Measurements from ENCODE around the gene DAZAP2.
A peak's percentile ranks its signal among the peaks of the same experiment; 100 is the strongest.

DAZAP2 gene, protein sequence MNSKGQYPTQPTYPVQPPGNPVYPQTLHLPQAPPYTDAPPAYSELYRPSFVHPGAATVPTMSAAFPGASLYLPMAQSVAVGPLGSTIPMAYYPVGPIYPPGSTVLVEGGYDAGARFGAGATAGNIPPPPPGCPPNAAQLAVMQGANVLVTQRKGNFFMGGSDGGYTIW

GRCh38 chr12:51238510-51239334 is at the start of gene DAZAP2:
Gene DAZAP2, plus strand, starts transcription at chr12:51238826. Its CDS starts 82 bp downstream, at chr12:51238908.
- peak; percentile 95 for DNase-seq

GRCh38 chr12:51189790-51190355 is 48.8 kb upstream of the DAZAP2 start:
- no peak for DNase-seq

GRCh38 chr12:51190820-51191219 is 47.8 kb upstream of the DAZAP2 start:
- DNase-seq = no peak

DNA sequence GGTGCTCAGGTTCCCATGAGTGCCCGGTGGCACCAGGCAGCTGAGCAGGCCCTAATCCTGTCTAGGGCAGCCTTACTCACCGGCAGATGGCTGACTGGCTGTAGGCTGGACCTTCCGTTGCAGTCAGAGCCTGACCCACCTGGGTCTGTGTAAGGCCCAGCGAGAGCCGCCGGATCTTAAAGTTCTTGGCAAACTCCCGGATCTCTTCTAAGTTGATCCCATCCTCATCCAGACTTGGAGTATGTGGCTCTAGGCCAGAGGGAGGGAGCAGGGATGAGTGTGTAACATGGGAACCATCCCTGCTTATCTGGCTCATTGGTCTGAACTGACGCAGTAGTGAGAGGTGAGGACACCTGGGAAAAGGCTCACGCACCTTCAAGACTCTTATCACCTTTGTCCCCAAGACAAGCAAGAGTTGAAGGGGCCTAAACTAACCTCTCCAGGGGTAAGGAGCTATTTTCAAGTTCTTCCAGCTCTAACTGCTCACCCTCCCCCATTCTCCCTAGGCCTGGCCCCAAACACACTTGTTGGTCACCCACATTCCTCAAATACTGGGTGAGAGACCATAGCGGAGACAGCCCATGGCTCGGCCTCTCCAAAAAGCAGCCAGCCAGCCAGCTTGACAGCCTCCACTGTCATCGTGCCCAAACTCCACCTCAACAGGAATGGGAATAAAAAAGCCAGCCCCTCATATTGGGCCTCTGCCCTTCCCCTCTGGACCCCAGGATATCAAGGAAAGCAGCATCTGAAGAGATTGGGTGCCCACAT is 46.9 kb upstream of the DAZAP2 start:
- no peak for DNase-seq

- DNase-seq = no peak
These were observed 46.3 kb upstream of the DAZAP2 start for GRCh38 chr12:51192284-51192671.

GRCh38 chr12:51195841-51196240 is 42.8 kb upstream of the DAZAP2 start:
- DNase-seq = no peak

DNA sequence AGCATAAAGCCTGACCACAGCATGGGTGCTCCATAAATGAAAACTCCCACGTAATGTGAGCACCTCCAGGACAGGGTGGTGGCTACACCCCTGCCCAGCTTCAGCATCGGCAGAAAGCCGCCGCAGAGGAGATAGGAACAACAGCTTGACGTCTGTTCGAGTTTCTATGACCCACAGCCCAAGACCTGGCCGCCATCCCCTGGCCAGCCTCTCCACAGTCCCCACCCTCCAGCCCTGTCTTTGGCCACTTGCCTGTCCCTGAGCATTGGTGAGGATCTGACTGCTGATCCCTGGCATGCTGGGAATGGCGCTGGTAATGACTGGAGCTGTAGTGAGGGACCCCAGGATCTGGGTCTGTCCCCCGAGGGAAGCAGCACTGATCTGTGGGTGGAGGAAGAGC is 42.1 kb upstream of the DAZAP2 start:
- DNase-seq = no peak

- no peak for DNase-seq
These were observed 40.7 kb upstream of the DAZAP2 start for GRCh38 chr12:51197736-51198567.

DNA sequence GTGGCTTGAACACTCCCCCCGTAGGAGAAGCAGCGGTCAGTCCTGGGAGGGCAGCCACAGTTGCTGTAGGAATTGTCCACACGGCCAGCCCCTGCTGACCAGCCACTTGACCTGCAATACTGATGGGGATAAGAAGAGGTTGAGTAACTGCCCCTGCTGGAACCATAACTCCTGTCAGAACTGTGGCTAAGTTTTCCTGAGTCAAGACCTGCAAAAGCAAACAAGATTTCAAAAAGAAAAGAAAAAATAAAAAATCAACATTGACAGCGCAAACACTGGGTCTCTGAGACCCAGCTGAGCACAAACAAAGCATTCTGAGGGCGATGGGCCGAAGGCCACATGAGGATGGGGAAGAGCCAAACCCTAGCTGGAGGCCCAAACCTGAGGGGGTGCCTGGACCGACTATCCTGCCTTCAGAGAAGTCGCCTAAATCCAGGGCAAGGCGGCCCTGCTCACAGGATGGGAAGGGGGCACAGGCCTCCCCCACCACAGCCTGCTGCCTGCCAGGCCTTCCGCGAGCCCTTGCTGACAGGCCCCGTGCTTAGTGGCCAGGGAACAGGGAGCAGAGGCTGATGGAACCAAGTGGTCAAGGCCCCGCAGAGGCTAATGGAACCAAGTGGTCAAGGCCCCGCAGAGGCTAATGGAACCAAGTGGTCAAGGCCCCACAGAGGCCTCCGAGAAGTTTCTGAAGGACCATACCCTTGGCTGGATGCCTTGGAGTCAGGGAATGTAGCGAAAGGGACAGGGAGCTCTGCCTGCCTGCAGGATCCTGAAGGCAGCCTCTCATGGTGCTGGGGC is 39.9 kb upstream of the DAZAP2 start:
- DNase-seq = no peak

DNA sequence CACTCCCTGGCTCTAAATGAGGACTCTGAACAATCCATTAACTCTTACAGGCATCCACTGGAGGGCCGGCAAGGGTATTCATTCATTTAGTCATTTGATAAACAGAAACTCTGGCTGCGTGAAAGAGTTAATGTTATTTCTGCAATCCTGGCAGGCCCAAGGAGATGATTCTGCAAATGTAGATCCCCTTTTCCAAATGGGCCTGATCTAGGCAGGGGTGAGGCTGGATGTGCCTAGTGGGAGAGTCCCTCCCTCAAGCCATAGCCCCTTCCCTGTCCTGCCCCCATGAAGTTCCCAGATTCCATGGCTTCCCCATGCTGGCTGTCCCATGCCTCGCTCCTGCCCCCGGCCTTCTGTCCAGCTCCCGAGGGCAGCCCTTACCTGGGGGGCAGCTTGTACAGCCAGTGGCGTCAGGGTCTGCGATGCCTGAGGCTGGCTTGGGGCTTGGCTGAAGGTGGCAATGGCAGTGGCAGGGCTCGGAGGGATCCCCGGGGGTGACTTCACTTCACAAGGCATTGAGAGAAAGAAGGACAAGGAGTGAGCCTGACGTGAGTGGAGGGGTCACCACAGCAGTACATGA is 39.2 kb upstream of the DAZAP2 start:
- no peak for DNase-seq

DNA sequence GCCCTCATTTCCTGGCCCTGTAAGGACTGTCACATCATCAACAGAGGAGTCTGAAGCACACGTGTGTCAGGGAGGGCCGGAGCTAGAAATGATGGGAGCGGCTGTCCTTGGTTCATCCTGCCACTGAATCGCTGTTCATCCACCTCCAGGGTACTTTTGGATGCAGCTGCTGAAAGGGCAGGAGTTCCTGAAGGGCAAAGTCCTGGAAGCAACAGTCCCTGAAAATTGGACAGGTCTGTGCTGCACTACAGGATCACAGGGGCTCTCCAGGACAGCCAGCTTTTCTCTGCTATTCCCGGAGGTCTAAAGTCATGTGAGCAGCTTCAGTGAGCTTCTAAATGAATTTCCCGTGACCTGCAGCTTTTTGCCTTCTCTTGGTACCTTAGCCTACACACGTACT is 38.5 kb upstream of the DAZAP2 start:
- no peak for DNase-seq

DNA sequence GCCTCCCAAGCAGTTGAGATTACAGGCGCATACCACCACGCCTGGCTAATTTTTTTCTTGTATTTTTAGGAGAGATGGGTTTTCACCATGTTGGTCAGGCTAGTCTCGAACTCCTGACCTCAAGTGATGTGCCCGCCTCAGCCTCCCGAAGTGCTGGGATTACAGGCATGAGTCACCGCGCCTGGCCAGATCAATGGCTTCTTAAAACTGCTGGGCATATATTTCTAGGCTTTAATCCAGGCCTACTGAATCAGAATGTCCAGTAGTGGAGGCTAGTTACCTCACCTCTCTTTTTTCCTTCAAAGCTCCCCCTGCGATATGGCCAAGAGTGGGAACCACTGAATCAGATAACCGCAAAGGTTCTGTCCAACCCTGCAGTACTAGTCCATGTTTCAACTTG is 37.8 kb upstream of the DAZAP2 start:
- DNase-seq = no peak

- no peak for DNase-seq
These were observed 35.9 kb upstream of the DAZAP2 start for GRCh38 chr12:51202718-51203117.

- no peak for DNase-seq
These were observed 33.3 kb upstream of the DAZAP2 start for GRCh38 chr12:51205350-51205749.

DNA sequence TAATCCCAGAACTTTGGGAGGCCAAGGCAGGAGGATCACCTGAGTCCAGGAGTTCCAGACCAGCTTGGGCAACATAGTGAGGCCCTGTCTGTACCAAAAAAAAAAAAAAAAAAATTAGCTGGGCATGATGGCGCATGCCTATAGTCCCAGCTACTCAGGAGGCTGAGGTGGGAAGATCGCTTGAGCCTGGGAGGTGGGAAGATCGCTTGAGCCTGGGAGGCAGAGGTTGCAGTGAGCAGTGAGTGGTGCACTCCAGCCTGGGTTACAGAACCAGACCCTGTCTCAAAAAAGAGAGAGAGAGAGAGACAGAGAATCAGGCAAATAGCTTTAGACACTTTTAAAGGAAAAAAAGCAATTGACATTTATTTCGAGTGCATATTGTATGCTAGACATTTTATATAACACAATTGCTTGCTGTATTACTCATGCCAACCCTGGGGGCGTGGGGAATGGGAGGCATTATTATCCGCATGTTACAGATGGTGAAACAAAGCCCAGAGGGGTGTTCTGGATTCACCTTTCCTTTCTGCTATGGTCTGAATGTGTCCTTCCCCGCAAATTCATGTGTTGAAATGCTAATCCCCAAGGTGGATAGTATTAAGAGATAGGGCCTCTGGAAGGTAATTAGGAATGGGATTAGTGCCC is 30.5 kb upstream of the DAZAP2 start:
- no peak for DNase-seq

DNA sequence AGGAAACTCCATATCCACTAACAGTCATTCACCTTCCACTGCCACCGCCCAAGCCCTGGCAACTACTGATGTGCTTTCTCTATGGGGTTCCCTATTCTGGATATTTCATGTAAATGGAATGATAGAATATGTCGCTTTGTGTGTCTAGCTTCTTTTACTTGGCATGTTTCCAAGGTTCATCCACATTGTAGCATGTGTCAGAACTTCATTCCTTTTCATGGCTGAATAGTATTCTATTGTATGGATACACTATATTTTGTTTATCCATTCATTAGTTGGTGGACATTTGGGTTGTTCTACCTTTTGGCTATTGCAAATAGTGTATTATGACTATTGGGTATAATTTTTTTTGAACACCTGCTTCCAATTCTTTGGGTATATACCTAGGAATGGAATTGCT is 29.4 kb upstream of the DAZAP2 start:
- no peak for DNase-seq

GRCh38 chr12:51210690-51211395 is 27.8 kb upstream of the DAZAP2 start:
- no peak for DNase-seq

- no peak for DNase-seq
These were observed 23.7 kb upstream of the DAZAP2 start for GRCh38 chr12:51214895-51215294.

DNA sequence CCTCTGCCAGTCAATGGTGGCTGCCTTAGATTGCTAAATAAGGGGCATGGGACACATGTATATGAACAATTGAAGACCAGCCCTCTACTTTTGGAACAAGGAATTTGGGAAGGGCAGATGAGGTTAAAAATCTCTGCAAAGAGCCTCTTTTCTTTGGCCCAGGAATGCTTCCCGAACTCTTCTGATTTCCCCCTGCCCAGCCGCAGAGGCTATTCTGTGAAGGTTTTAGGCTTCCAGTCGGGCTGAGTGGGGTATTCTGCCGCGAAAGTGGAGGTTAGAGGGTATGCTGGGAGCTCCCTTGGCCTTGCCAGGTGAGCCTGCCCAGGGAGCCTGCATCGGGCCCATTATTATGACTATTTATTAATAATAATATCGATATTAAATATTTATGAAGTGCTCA is 22.0 kb upstream of the DAZAP2 start:
- no peak for DNase-seq

Measured in fibroblast of skin of right biceps (primary cell).